Vagina (tissue), 2 donors: ENCODE results near the gene TBL1X. TPM values are rescaled to one million over a fixed set of nuclear protein-coding genes. Genes with fewer than 3 reads are reported as not detected.

Experiments
- DNase-seq, 2 donors: peaks; one replicate each; pipeline ENCODE4 v3.0.0-alpha.2; 2017; ENCODE audit errors: extremely low spot score in 2 of 2
- H3K27ac ChIP-seq: fragments of 200-600 bp; sonication (generic); one replicate; pipeline ENCODE4 v1.5.1; 2019
- H3K27me3 ChIP-seq: fragments of 200-600 bp; sonication (generic); one replicate; pipeline ENCODE4 v1.5.1; 2019
- H3K36me3 ChIP-seq, 2 donors: fragments of 200-600 bp; sonication (generic); one replicate each; pipeline ENCODE4 v1.5.1; 2017 to 2019
- H3K4me1 ChIP-seq: fragments of 200-600 bp; sonication (generic); one replicate; pipeline ENCODE4 v1.5.1; 2019
- H3K4me3 ChIP-seq, 2 donors: fragments of 200-600 bp; sonication (generic); 1 replicate in 1 of 2; 2 replicates in 1 of 2; pipeline ENCODE4 v1.5.1; 2016 to 2019
- H3K9me3 ChIP-seq: fragments of 200-600 bp; sonication (generic); one replicate; pipeline ENCODE4 v1.5.1; 2019
- CTCF ChIP-seq, 3 experiments: fragments of 450-650 bp in 2 of 3; fragments of 200-600 bp in 1 of 3; sonication (generic) in 1 of 3; IDR thresholded peaks; one replicate each; pipeline ENCODE4 v1.5.1; 2017 to 2019; ENCODE audit warnings: antibody characterized with exemption in 3 of 3, mild to moderate bottlenecking in 2 of 3, moderate library complexity in 2 of 3
- POLR2A ChIP-seq, 2 donors: fragments of 450-650 bp; IDR thresholded peaks; one replicate each; pipeline ENCODE4 v1.6.1; 2017; ENCODE audit warnings: antibody characterized with exemption in 2 of 2, mild to moderate bottlenecking in 2 of 2, moderate library complexity in 2 of 2
- POLR2AphosphoS5 ChIP-seq, 2 donors: sonication (generic); formaldehyde crosslinking; IDR thresholded peaks; one replicate each; pipeline ENCODE4 v1.9.0; 2017; ENCODE audit warnings: antibody characterized with exemption in 2 of 2, mild to moderate bottlenecking in 2 of 2, low read depth in 1 of 2; ENCODE audit not compliant: insufficient read depth in 1 of 2
- intact Hi-C: fragments of 100-400 bp; cut with DNase I; formaldehyde crosslinking; loops from one replicate; pipeline ENCODE4 v1.15.1; 2023
- total RNA-seq: library from RNA; depleted of rRNA; stranded (reverse); fragments of >200 nt; gene quantifications from one replicate; pipeline ENCODE4 v1.2.3, GENCODE V29; 2016

TBL1X gene
- total RNA-seq, 1 donor from 2014 or later: 41.3 TPM

GRCh38 chrX:9475984-9476383 lies 11.1 kb downstream of the TBL1X start:
- H3K9me3 ChIP-seq: no peaks in the 10 kb centered on the region
- no peaks in the 10 kb centered on the region for H3K36me3 ChIP-seq
- no peaks in the 10 kb centered on the region for H3K4me1 ChIP-seq
- no peaks in the 10 kb centered on the region for H3K27me3 ChIP-seq
- no peak for DNase-seq
- no peak overlapping the region for H3K4me3 ChIP-seq
- no peak overlapping the region for H3K27ac ChIP-seq
- TF ChIP-seq POLR2AphosphoS5 (IDR thresholded peaks at IDR 0.05; ENCODE audit: insufficient read depth in 1 of 2, low read depth in 1 of 2) (no peak), CTCF (IDR thresholded peaks at IDR 0.05) (no peak), POLR2A (IDR thresholded peaks at IDR 0.05) (no peak)
- intact Hi-C loops: no loop called here

- no peak overlapping the region for H3K4me3 ChIP-seq
- no peaks in the 10 kb centered on the region for H3K36me3 ChIP-seq
- intact Hi-C loops: no loop called here
- H3K27me3 ChIP-seq: no peaks in the 10 kb centered on the region
- no peak for DNase-seq
- TF ChIP-seq CTCF (IDR thresholded peaks at IDR 0.05): no peak
- no peak for TF ChIP-seq POLR2AphosphoS5 (IDR thresholded peaks at IDR 0.05; ENCODE audit: insufficient read depth in 1 of 2, low read depth in 1 of 2)
- no peak for TF ChIP-seq POLR2A (IDR thresholded peaks at IDR 0.05)
- no peaks in the 10 kb centered on the region for H3K9me3 ChIP-seq
- no peaks in the 10 kb centered on the region for H3K4me1 ChIP-seq
- H3K27ac ChIP-seq: no peak overlapping the region
These were observed 12.1 kb downstream of the TBL1X start for GRCh38 chrX:9476810-9477575.

GRCh38 chrX:9482408-9482807 lies 17.6 kb downstream of the TBL1X start:
- Histone ChIP-seq H3K9me3 (no peaks in the 10 kb centered on the region), H3K36me3 (no peaks in the 10 kb centered on the region), H3K27me3 (no peaks in the 10 kb centered on the region), H3K4me1 (no peaks in the 10 kb centered on the region), H3K4me3 (no peak overlapping the region), H3K27ac (no peak overlapping the region)
- no peak for DNase-seq
- TF ChIP-seq POLR2A (IDR thresholded peaks at IDR 0.05) (no peak), CTCF (IDR thresholded peaks at IDR 0.05) (no peak), POLR2AphosphoS5 (IDR thresholded peaks at IDR 0.05; ENCODE audit: insufficient read depth in 1 of 2, low read depth in 1 of 2) (no peak)
- intact Hi-C loops: no loop called here

GRCh38 chrX:9482837-9483236 lies 18.0 kb downstream of the TBL1X start:
- intact Hi-C loops: no loop called here
- no peak for TF ChIP-seq POLR2A (IDR thresholded peaks at IDR 0.05)
- no peak for TF ChIP-seq CTCF (IDR thresholded peaks at IDR 0.05)
- no peak for TF ChIP-seq POLR2AphosphoS5 (IDR thresholded peaks at IDR 0.05; ENCODE audit: insufficient read depth in 1 of 2, low read depth in 1 of 2)
- Histone ChIP-seq H3K27me3 (no peaks in the 10 kb centered on the region), H3K27ac (no peak overlapping the region), H3K9me3 (no peaks in the 10 kb centered on the region), H3K36me3 (no peaks in the 10 kb centered on the region), H3K4me1 (no peaks in the 10 kb centered on the region), H3K4me3 (no peak overlapping the region)
- no peak for DNase-seq

- no peak for DNase-seq
- Histone ChIP-seq H3K27me3 (no peaks in the 10 kb centered on the region), H3K27ac (no peak overlapping the region), H3K4me1 (no peaks in the 10 kb centered on the region), H3K36me3 (no peaks in the 10 kb centered on the region), H3K9me3 (no peaks in the 10 kb centered on the region), H3K4me3 (no peak overlapping the region)
- TF ChIP-seq CTCF (IDR thresholded peaks at IDR 0.05) (no peak), POLR2AphosphoS5 (IDR thresholded peaks at IDR 0.05; ENCODE audit: insufficient read depth in 1 of 2, low read depth in 1 of 2) (no peak), POLR2A (IDR thresholded peaks at IDR 0.05) (no peak)
- intact Hi-C loops: no loop called here
These were observed 18.5 kb downstream of the TBL1X start for GRCh38 chrX:9483376-9483775.
